ENCODE measurements around the gene CNIH2. TPM values are rescaled to one million over a fixed set of nuclear protein-coding genes. Genes with fewer than 3 reads are reported as not detected.
A peak's percentile ranks its signal among the peaks of the same experiment; 100 is the strongest.

Gene CNIH2
- total and polyA plus RNA-seq, 2 of the 13 experiments (the other 11 are each of a cell fraction or from before 2014, with no cell fraction given) = 0.60 to 0.69 TPM

DNA sequence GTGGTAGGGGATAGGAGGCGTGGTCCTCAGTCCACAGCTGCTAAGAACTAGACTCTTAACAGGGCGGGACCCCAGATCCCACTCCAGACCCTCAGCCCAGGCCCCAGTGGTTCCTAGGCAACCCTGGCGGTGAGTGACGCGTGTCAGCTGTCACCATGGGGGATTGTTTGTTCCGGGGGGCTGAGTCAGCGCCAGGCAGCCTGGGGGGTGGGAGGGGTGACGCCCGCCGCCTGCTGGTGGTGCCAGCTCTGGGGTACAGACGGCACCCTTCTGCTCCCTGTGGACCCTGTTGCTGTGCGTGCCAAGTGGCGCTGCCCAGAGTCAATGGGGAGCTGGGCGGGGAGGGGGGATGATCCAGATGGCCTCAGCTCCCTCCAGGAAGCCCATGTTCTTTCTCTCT is 2.5 kb downstream of the CNIH2 start (continued):
- TF ChIP-seq ZNF18 (CRISPR knock-in tag; IDR thresholded peaks at IDR 0.05; ENCODE audit: insufficient replicate concordance) (no peak), DNMT1 (CRISPR knock-in tag; IDR thresholded peaks at IDR 0.05) (no peak), ATRX (CRISPR knock-in tag; IDR thresholded peaks at IDR 0.05; ENCODE audit: borderline replicate concordance) (no peak), PITX1 (CRISPR knock-in tag; IDR thresholded peaks at IDR 0.05) (no peak), TAF1 (CRISPR knock-in tag; IDR thresholded peaks at IDR 0.05) (no peak), KLF6 (CRISPR knock-in tag; IDR thresholded peaks at IDR 0.05) (no peak), HOXD1 (CRISPR knock-in tag; IDR thresholded peaks at IDR 0.05) (no peak), ZNF614 (CRISPR knock-in tag; IDR thresholded peaks at IDR 0.05; ENCODE audit: borderline replicate concordance) (no peak), ZNF792 (CRISPR knock-in tag; IDR thresholded peaks at IDR 0.05) (no peak), MEIS2 (CRISPR knock-in tag; IDR thresholded peaks at IDR 0.05) (0 out of 2 replicates have a peak, but pooled peaks have one; percentile 24), PLSCR1 (CRISPR knock-in tag; IDR thresholded peaks at IDR 0.05; ENCODE audit: borderline replicate concordance) (no peak), TRIM22 (IDR thresholded peaks at IDR 0.05) (no peak)
- TF ChIP-seq, protein P1, sequence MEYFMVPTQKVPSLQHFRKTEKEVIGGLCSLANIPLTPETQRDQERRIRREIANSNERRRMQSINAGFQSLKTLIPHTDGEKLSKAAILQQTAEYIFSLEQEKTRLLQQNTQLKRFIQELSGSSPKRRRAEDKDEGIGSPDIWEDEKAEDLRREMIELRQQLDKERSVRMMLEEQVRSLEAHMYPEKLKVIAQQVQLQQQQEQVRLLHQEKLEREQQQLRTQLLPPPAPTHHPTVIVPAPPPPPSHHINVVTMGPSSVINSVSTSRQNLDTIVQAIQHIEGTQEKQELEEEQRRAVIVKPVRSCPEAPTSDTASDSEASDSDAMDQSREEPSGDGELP (IDR thresholded peaks at IDR 0.05; ENCODE audit: borderline replicate concordance, low read depth) = peak; percentile 47; the same call in 1 of the 2 replicates
- TF ChIP-seq, protein P2, sequence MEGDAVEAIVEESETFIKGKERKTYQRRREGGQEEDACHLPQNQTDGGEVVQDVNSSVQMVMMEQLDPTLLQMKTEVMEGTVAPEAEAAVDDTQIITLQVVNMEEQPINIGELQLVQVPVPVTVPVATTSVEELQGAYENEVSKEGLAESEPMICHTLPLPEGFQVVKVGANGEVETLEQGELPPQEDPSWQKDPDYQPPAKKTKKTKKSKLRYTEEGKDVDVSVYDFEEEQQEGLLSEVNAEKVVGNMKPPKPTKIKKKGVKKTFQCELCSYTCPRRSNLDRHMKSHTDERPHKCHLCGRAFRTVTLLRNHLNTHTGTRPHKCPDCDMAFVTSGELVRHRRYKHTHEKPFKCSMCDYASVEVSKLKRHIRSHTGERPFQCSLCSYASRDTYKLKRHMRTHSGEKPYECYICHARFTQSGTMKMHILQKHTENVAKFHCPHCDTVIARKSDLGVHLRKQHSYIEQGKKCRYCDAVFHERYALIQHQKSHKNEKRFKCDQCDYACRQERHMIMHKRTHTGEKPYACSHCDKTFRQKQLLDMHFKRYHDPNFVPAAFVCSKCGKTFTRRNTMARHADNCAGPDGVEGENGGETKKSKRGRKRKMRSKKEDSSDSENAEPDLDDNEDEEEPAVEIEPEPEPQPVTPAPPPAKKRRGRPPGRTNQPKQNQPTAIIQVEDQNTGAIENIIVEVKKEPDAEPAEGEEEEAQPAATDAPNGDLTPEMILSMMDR (CRISPR knock-in tag; IDR thresholded peaks at IDR 0.05) = peak; percentile 44

Data from HepG2 (cell line).